DMS153 treated with DMSO at 0.1 percent for 48 hours (cell line): ENCODE results near the gene TRPV5.

ENCODE experiments used
- DNase-seq: peaks from one replicate; lab custom pipeline; 2025; ENCODE audit not compliant: unreplicated experiment; lab: John Stamatoyannopoulos, UW

Gene TRPV5

GRCh38 chr7:142872106-142872675 is 61.4 kb downstream of the TRPV5 start:
- no peak for DNase-seq

DNA sequence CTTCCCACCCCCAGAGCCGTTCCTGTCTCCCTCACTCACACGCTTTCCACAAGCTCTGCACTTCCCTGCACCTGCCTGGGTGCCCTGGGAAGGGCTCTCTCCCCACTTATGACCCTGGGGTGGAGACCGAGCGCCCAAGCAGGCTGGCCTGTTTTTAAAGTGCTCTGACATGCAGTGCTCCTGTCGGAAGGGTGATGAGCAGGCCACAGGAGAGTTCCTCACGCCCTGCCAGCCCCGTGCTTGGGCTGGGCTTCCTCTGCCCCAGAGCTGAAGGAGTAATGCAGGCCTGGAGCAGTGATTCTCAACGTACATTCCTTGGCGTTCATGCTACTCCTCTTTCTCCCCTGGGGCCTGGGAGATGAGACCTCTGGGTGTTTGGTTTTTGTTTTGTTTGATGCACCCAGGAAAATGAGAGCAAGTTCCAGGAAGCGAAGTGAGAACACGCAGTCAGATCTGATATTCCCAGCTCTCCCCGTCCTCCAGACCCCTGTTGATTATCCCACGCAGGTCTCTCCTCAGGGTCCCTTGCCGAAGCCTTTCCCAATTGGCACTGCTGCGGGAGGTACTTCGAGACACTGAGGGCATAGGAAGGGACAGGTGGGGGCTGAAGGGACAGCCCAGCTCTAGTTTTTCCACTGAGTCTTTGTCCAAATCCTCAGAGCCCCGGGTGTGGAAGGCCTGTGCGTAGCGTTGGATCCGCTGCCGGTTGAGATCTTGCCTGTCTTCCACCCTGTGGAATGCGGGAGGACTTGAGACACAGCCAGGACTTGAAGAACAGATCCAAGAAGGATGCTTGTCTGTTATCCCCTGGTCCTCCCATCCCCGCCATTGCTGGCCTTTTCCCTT is 62.1 kb downstream of the TRPV5 start:
- no peak for DNase-seq

GRCh38 chr7:142870566-142871259 is 62.8 kb downstream of the TRPV5 start:
- DNase-seq = no peak

- no peak for DNase-seq
Measured at GRCh38 chr7:142870147-142870559, 63.4 kb downstream of the TRPV5 start.

GRCh38 chr7:142869434-142869833 is 64.1 kb downstream of the TRPV5 start:
- no peak for DNase-seq

DNA sequence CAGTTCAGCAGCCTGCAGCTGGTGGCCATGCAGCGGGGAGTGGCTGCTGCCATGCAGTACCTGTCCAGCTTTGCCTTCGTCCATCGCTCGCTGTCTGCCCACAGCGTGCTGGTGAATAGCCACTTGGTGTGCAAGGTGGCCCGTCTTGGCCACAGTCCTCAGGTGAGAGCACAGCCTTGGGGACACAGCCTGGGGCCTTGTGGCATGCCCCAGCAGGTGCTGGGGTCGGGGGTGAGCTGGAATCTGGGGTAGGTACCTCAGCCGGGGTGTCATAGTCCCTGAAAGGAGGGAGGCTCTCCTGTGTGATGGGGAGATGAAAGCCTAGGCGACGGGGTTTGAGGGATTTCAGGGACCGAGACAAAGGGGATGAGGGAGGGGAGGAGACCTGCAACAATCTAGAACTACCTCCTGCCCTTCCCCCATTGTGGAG is 64.5 kb downstream of the TRPV5 start:
- no peak for DNase-seq

DNA sequence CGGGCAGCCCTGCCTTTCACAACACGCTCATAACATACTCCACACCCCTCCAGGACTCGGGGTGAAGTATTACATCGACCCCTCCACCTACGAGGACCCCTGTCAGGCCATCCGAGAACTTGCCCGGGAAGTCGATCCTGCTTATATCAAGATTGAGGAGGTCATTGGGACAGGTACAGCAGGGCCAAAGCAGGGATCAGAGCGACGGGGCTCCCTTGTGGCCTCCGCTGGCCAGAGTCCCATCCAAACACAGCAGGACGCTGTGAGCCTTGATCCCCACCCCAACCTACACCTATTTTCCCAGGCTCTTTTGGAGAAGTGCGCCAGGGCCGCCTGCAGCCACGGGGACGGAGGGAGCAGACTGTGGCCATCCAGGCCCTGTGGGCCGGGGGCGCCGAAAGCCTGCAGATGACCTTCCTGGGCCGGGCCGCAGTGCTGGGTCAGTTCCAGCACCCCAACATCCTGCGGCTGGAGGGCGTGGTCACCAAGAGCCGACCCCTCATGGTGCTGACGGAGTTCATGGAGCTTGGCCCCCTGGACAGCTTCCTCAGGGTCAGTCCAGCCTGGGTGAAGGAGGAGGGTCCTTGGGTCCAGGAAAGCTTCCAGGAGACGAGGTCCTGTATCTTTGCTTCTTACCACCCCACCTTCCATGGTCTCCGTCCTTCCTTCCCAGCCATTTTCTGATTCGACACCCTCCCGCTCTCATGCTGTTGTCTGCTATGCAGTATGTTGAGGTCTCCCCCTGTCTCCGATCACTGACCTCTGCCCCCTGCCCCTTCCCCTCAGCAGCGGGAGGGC is 65.2 kb downstream of the TRPV5 start:
- DNase-seq = no peak

- DNase-seq = no peak
Measured at GRCh38 chr7:142867398-142868187, 66.0 kb downstream of the TRPV5 start.

DNA sequence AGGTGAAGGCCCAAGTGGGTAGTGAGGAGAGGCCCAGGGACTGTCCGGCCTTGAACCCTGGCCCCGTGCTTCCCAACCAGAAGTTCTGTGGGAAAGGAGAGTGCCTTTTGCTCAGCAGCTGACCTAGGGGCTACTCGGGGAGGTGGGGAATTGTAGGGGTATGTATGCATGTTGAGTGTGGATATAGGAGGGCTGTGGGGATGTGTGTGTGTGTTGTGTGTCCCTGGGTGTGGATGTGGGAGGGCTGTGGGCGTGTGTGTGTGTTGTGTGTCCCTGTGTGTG is 66.5 kb downstream of the TRPV5 start:
- no peak for DNase-seq

GRCh38 chr7:142866361-142867096 is 67.0 kb downstream of the TRPV5 start:
- DNase-seq = peak; percentile 2

DNA sequence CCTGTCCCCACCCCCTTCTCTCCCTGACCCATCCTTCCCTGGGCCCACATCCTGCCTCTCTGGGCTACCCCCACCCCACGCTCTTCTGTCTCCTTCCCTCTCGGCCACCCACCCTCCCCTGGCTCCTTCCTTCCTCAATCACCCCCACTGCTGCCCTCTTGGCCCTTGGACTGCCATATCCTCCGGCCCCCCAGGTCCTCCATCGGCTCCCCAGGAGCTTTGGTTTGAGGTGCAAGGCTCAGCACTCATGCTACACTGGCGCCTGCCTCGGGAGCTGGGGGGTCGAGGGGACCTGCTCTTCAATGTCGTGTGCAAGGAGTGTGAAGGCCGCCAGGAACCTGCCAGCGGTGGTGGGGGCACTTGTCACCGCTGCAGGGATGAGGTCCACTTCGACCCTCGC is 67.8 kb downstream of the TRPV5 start:
- DNase-seq = no peak

DNA sequence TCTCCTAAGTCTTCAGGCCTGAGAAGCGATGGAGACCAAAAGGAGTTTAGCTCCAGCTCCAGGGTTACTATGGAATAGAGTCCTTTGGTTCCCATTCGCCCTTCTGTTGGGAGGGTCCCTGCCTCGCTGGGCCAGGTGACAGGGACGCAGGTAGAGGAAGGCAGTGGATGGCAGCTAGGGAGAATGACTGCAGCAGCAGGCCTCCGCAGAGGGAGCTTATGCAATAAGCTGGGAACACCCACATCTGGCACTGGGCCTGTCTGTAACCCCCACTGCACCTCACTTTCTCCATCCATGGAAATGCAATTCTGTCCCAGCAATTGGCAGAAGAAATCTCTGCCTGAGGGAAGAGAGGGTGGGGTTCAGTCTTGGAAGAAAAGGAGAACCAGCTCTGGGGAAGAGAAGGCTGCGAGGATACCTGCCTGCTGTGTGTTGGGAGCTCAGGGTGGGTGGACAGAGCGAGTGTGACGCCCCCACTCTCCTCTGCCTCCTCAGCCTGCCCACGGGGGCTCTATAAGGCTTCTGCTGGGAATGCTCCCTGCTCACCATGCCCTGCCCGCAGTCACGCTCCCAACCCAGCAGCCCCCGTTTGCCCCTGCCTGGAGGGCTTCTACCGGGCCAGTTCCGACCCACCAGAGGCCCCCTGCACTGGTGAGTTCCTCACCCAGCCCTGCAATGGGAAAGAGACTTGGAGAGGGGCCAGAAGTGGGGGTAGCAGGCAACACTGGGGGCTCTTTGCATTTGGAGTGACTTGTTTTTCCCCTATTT is 68.4 kb downstream of the TRPV5 start:
- DNase-seq = no peak

DNA sequence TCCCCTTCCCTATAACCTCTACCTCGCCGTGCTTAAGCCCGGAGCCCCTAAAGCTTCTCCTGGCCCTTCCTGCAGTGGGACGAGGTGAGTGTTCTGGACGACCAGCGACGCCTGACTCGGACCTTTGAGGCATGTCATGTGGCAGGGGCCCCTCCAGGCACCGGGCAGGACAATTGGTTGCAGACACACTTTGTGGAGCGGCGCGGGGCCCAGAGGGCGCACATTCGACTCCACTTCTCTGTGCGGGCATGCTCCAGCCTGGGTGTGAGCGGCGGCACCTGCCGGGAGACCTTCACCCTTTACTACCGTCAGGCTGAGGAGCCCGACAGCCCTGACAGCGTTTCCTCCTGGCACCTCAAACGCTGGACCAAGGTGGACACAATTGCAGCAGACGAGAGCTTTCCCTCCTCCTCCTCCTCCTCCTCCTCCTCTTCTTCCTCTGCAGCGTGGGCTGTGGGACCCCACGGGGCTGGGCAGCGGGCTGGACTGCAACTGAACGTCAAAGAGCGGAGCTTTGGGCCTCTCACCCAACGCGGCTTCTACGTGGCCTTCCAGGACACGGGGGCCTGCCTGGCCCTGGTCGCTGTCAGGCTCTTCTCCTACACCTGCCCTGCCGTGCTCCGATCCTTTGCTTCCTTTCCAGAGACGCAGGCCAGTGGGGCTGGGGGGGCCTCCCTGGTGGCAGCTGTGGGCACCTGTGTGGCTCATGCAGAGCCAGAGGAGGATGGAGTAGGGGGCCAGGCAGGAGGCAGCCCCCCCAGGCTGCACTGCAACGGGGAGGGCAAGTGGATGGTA is 69.5 kb downstream of the TRPV5 start:
- no peak for DNase-seq

- DNase-seq = no peak
Measured at GRCh38 chr7:142862786-142863400, 70.7 kb downstream of the TRPV5 start.

GRCh38 chr7:142862351-142862750 is 71.2 kb downstream of the TRPV5 start:
- DNase-seq = no peak

DNA sequence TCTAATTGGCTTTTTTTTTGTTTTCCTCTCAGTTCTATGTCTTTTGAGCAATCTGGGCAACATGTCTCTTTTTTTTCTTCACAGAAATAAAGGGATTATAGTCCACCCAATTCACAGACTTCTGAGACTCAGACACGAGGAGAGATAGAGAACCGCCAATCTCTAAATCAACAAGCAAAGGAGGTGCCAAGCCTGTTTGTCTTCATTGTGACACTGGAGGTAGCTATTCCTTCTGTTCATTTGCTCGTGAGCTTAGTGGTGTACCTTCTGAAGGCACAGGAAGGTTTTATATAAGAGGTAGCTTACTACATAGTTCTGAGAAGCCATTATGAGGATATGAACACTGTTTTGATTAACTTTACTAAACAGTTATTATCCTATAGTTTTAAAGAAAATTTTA is 72.6 kb downstream of the TRPV5 start:
- DNase-seq = no peak

GRCh38 chr7:142859829-142860228 is 73.7 kb downstream of the TRPV5 start:
- DNase-seq = no peak

DNA sequence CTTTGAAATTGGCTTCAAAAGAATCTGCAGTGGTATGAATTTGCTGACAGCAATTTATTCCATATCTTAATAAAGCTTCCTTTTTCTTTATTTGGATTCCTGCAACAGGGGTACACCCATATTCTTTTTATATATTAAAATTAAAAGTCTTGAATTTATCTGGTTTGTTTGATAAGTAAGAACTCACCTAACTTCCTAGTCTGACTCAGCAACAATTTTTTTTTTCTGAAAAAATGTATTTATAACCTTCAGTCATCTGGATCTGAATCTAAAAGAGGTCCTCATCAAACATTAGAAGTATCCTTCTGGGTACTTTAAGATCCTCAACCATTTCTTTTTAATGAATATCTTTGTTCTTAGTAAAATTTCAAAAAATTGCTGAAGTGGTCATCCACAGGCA is 74.1 kb downstream of the TRPV5 start:
- DNase-seq = no peak
